ENCODE results near the gene ARSI.

The ARSI gene

GRCh38 chr5:150302301-150303069, at the start of gene ARSI:
Gene ARSI (minus strand): TSS chr5:150302905. CDS start chr5:150302373, 532 bp downstream.
- no peak for DNase-seq

- peak; percentile 66 for DNase-seq
Observed at GRCh38 chr5:150350524-150351344, 48.0 kb upstream of the ARSI start.

- no peak for DNase-seq
Observed at GRCh38 chr5:150349681-150350275, 47.1 kb upstream of the ARSI start.

DNA sequence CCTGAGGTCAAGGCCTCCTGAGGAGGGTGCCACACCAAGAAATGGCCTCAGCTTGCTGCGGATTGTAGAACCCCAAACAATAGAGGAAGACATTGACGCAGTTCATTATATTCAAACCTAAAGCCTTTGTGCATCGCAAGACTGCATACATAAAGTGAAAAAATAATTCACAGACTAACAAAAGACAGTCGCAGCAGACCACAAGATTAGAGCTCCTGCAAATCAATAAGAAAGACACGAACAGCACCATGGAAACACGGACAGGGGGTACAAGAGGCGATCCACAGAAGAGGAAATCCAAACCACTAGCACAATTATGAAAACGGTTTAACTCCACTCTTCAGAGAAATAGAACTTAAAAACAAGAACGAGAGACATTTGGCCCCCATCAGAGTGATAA, 44.7 kb upstream of the ARSI start:
- no peak for DNase-seq

DNA sequence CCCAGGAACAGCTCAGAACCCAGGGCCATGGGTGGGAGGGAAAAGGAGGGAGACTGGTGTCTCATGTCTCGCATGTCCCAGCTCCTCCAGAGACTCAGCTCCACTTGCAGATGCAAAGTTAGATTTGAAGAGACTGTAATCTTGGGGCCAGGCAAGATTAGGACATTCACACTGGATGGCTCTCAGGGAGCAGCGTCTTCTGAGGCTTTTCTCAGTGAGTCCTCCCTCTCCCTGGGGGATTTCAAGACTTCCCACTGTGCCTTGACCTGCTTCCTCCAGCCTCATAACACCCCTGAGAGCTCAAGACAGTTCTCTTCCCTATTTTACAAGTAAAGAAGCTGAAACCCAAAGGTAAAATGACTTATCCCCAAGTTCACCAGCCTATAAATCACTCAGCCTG, 44.3 kb upstream of the ARSI start:
- DNase-seq: no peak

GRCh38 chr5:150346592-150346991, 43.9 kb upstream of the ARSI start:
- DNase-seq: no peak

DNA sequence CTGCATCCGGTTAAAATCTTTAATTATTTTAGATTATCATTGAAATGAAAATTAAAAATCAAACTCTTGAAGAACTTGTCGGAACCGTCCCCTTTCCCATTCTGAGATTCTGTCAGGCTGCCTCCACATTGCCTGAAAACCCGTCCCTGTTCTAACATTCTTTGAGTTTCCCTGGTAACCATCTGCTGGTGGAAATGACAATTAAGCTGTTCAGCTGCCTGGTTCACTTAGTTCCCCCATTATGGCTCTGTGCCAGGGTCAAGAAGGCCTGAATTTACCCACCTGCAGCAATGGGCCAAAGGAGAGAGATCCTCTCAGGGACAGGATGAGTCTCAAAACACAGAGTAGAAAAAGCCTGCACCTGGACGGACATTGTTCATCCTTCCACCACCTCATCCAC, 43.0 kb upstream of the ARSI start:
- no peak for DNase-seq

GRCh38 chr5:150343994-150344631, 41.4 kb upstream of the ARSI start:
- no peak for DNase-seq

GRCh38 chr5:150342583-150342982, 39.9 kb upstream of the ARSI start:
- no peak for DNase-seq

- no peak for DNase-seq
Observed at GRCh38 chr5:150341989-150342388, 39.3 kb upstream of the ARSI start.

- no peak for DNase-seq
Observed at GRCh38 chr5:150341331-150341730, 38.6 kb upstream of the ARSI start.

- no peak for DNase-seq
Observed at GRCh38 chr5:150340614-150341255, 38.0 kb upstream of the ARSI start.

DNA sequence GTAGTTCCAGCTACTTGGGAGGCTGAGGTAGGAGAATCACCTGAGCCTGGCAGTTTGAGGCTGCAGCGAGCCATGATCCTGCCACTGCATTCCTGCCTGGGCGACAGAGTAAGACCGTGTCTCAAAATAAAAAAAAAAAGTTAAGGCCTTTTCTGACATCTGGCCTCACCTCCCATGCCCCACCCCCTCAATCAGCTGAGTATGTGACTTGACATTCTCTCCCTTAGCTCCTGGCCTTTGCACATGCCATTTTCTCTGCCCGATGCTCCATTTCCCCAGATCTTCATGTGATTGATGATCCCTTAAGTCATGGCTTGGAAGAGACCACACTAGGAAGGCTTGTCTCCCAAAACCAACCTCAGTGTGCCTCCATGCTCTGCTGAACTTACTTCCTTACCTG, 37.1 kb upstream of the ARSI start:
- no peak for DNase-seq

GRCh38 chr5:150339165-150339564, 36.5 kb upstream of the ARSI start:
- DNase-seq: no peak

- DNase-seq: no peak
Observed at GRCh38 chr5:150338546-150338945, 35.8 kb upstream of the ARSI start.

GRCh38 chr5:150335778-150336177, 33.1 kb upstream of the ARSI start:
- no peak for DNase-seq

DNA sequence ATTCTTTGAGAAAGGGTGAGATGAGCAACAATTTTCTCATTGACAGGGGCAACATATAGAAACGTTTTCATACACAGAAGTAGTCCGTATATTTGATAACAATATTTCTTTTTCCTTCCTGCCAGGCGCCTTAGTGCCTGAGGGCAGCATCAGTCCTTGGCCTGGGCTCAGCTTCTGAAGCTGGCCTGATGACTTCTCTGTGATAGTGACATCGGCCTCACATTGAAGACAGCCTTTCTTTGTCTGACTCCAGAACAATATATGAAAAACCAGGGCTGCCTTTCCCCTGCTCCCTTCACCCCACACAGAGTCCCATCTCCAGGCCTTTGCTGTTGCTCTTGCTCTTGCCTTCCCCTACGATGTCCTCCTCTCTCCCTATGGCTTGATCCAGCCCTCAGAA, 30.7 kb upstream of the ARSI start:
- DNase-seq: no peak

DNA sequence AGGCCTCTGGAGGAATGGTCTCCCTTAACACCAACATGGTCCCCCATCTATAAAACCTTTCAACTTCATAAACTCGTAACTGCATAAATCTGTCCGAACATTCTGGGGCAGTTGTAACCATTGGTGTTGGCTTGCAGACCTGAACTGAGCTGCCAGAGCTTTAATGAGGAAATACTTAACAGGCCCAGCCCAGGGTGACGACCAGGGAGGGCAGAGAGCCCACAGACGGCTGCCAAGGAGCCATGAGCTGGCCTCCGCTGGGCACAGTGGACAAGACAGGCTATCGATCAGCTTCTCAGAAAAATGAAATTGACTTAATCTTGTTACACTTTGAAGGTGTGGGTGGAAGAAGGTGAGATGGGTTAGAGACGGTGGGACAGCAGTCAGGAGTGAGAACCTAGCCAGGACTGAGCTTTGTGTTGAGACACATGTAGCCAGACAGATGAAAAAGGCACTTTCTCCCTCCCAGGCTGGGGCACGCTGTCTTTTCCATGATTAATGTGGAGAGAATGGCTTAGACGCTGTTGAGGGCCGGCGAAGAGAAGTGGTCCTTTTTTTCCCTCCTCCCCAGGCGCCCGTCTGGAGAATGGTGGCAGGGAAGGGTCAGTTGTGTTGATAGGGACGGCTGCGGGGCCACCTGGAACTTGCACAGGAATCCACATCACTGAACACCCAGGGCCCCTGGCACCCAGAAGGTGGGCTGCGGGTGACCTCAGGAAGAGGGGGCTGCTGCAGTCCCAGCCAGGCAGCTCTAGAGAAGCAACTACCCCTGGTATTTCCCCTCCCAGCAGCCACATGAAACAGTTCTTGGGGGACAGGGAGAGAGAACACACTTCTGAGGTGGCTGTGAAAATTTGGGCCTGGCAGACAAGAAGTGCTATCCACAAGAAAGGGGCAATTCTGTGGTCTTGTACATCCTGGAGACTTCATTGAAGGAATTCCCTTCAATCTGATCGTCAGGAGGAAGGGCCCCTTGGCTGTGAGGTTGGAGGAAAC, 27.5 kb upstream of the ARSI start:
- DNase-seq: no peak

DNA sequence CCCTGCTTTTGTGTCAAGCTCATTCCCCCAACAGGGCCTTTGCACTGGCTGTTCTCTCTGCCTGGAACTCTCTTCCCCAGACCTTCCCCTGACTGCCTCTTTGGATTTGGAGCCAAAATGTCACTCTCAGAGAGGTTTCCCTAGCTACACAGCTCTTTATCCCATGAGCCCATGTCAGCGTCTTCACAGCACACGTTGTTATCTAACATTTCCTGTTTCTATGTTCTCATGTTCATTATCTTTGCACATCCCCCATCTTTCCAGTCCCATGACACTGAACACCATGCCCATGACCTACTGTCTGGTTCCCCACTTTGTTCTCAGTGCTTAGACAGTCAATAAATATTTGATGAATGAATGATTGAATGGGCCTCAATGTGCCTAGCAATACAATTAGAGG, 26.3 kb upstream of the ARSI start:
- DNase-seq: peak; percentile 55

DNA sequence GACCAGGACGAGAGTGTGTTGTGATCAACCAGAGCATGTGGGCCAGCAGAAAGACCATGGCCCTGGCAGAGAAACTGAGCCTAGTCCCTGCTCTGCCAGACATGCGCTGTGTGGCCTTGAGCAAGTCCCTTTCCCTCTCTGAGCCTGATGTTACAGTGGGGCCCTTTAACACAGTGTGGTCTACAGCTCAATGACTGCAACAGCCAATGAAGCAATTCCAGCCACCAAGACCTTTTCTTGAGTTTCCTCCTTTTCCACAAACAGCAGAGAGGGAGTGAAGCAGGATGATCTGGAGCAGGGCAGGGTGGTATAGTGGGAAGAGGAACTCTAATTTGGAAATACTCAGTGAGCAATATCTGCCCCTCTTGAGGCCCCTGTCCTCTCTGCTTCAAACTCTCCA, 25.8 kb upstream of the ARSI start:
- DNase-seq: no peak

- no peak for DNase-seq
Observed at GRCh38 chr5:150327139-150327538, 24.4 kb upstream of the ARSI start.

GRCh38 chr5:150326707-150327106, 24.0 kb upstream of the ARSI start:
- no peak for DNase-seq

Measured in hematopoietic multipotent progenitor cell treated with erythropoietin and hydrocortisone succinate and interleukin-3 and kit ligand, for 8 days (in vitro differentiated cells).